Measurements from ENCODE around the gene USP31. TPM values are rescaled to one million over a fixed set of nuclear protein-coding genes. Genes with fewer than 3 reads are reported as not detected.

Gene USP31
- total RNA-seq, 1 donor from 2014 or later = 7.0 TPM

DNA sequence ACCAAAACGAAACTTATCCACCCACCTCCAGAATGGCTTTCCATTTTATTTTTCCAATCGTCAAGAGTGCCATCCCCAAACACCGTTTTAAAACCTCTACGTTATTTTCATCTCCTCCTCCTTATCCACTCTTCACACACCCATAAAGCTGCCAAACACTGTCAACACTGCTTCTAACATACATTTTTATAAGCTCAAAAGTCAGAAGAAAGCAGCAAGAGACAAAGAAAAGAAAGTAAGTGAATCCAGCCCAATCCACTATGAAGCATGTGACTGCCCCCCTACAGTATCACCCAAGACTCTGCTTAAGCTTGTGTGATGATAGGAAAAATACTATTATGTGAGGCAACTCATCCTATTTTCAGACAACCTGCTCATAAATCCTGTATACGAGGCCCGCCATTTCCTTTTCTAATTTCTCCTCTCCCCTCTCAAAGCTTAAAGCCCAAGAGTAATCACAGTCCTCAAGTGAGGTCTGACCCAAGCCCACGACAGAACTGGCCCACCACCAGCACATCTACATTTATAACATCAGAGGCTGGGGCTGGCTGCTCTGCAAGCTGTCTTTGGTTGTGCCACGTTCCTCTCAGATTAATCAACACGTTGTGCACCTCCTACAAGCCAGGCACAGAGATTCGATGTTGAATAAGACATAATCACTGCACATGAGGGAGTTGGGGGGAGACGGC, 16.3 kb downstream of the USP31 start:
- intact Hi-C loops (cut with micrococcal nuclease) = no loop called here

DNA sequence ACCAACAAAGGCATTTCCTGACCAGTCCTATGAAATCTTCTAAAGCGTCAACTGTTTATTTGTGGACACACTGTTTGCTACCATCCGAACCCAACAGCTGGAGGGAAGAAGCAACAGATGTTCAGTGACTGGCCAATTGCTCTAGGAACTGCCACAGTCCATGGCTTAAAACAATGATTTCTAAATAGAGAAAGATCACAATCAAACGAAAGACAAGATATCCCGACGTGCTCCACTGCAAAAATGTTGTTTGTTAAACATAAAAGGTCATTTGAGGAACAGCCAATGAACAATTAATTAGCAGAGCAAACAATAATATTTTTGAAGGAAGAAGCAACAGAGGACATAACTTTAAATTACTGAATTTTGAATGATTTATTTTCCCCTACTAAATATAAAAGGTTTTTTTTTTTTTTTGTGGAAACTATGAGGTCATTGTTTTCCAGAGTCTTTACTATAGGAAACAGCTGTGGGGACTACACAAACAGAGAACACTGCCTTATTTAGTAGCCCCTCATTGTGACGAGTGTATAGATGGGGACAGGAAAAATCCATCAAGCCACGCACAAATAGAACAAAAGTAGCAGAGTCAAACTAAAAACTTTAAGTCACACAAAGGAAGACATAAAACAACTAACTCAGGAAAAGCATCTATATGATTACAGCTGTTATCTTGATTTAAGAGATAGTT, 17.2 kb downstream of the USP31 start:
- intact Hi-C loops (cut with micrococcal nuclease) = no loop called here

DNA sequence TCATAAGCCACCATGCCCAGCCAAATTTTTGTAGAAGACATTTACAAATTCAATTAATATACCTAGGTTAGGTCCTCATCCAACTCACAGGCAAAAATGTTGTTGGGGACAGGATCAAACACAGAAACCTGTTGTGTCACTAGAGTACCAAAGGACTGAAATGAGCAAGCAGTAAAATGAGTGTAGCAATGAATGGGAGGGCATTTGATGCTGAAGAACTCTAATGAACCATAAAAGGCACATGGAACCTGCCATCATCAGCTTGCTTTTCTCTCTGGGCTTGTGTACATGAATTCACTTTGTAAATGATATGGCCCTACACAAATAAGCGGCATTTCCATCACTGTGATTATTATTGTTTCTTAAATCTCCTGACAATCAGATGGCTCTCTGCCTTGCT, 17.8 kb downstream of the USP31 start:
- intact Hi-C loops (cut with micrococcal nuclease) = no loop called here

DNA sequence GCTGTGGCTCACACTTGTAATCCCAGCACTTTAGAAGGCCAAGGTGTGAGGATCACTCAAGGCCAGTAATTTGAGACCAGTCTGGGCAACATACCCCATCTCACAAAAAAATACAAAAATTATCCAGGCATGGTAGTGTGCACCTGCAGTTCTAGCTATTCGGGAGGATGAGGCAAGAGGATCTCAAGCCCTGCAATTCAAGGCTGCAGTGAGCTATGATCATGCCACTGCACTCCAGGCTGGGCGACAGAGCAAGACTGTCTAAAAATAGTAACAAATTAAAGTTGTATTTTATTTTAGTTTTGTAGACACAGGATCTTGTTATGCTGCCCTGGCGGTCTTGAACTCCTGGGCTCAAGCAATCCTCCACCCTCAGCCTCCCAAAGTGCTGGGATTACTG, 18.2 kb downstream of the USP31 start:
- intact Hi-C loops (cut with micrococcal nuclease) = no loop called here

DNA sequence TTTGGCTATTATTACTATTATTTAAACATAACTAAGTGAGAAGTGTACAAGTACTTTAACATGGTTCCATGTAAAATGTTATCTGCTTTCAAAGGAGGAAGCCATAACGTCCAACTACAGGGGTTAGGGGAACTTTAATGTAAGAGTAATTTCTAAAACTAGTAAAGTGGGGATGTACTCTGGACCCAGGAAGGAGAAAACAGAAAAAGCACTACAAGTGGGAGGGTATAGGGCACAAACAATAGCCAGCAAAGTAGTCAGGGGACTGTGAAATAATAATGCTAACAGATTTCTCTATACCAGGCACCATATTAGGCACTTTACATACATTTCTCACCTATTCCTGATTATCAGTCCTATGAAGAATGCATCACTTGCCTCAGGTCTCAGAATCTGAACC, 19.6 kb downstream of the USP31 start:
- intact Hi-C loops (cut with micrococcal nuclease) = no loop called here

DNA sequence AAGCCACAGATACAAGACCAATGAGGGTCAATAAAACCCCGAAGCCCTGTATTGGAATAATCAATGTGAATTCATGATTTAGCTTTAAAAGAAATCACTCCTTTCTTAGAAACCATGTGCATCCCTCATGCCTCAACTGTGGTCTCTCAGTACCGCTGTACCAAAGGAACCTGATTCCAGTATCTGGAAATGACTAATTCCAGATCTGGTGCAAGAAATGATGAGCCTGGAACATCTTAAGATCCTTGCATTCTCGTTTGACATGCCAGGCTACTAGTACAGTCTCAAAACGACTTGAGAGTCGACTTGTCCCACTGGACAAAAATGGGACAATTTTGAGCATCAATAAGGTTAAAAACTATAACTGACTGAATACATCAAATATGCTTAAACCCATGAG, 21.2 kb downstream of the USP31 start:
- intact Hi-C loops (cut with micrococcal nuclease) = no loop called here

DNA sequence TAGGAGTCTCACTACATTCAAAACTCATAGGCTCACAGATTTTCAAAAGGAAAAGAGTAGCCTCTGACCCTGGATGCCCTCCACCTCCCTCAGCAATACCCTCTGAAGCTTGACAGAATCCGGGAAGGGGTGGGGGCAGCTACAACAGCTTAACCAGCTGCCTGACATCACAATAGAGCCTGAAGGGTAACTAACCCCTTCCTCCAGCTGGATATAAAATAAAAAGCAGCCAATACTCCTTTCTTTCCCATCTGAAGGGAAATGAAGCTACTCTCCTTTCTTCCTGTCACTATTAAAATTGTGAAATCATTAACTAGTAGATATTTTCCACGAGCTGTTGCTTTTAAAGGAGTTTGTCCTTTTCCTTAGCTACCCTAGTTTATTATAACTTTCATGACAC, 24.0 kb downstream of the USP31 start:
- intact Hi-C loops (cut with micrococcal nuclease) = no loop called here

DNA sequence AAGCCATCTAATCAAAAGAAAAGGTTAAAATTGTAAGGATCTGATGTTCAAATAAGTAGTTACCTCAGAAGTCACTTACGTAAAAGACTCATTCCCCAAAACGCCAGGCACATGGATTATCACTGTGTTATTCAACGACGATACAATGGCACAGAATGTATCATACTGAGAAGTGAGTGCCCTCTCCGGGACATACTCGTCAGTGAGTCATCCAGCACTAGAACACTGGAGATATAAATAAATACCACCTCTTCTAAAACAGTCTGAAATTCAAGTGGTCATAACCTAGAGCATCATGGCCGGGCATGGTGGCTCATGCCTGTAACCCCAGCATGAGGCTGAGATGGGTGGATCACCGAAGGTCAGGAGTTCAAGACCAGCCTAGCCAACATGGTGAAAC, 24.9 kb downstream of the USP31 start:
- intact Hi-C loops (cut with micrococcal nuclease) = no loop called here

DNA sequence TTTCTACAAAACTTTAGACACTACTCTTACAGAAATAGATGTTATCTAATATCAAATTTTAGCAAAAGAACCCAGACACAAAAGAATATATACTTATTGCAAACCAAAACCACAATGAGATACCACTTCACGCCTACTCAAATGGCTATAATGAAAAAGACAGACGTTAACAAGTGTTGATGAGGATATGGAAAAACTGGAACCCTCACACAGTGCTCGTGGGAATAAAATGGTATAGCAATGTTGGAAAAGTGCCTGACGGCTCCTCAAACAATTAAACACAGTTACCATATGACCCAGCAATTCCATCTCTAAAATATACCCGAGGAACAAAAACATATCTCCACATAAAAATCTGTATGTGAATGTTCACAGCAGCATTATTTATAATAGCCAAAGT, 27.1 kb downstream of the USP31 start:
- intact Hi-C loops (cut with micrococcal nuclease) = no loop called here

DNA sequence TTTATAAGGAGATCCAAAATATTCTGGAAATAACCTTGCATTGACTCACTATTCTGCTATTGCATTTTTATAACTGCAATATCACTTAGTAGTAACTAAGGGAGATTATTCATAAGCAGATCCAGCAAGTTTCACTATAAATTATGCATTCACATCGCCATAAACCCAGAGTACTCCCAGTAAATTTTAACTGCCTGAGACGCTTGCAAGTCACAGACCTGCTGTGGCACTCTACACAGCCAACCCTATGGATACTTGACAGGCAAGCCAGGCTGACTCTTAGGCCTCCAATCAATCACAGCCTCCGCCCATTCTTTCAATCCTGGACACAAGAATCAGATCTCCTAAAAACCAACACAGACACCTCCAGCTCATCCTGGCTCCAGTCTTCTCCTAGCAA, 28.2 kb downstream of the USP31 start:
- intact Hi-C loops (cut with micrococcal nuclease) = no loop called here

DNA sequence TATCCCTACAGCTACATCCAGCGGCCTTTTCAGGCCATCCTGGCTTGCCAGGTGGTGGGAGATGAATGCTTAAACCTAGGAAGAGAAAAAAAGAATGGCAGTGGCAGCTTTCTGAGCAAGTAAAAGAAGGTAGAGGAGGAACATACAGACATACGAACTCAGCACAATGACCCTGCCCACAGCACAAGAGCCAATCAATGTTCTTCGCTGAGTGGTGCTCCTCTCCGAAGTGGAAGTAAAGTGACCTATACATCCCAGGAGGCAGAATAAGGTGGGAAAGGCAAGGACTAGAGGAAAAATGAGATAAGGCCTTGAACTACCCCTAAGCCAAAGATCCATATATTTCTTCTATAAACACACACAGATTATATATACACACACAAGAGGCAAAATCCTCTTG, 28.7 kb downstream of the USP31 start:
- intact Hi-C loops (cut with micrococcal nuclease) = no loop called here

DNA sequence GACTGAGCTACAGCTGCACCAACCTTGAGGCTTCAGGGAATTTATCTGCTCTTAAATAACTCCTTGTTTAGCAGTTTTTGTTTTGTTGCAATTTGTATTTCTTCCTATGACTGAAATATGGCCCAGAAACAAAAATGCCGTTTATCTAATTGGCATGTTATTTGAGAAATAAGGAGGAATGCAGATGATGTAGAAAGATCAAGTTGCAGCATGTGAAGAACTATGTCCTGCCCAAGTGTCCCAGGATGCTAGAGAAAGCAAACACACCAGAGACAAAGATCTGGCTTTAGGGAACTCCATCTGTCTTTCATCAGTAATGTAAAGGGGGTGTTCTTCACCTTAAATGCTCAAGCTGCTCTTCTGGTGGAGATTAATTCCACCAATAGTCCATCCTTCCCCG, 29.7 kb downstream of the USP31 start:
- intact Hi-C loops (cut with micrococcal nuclease) = no loop called here

DNA sequence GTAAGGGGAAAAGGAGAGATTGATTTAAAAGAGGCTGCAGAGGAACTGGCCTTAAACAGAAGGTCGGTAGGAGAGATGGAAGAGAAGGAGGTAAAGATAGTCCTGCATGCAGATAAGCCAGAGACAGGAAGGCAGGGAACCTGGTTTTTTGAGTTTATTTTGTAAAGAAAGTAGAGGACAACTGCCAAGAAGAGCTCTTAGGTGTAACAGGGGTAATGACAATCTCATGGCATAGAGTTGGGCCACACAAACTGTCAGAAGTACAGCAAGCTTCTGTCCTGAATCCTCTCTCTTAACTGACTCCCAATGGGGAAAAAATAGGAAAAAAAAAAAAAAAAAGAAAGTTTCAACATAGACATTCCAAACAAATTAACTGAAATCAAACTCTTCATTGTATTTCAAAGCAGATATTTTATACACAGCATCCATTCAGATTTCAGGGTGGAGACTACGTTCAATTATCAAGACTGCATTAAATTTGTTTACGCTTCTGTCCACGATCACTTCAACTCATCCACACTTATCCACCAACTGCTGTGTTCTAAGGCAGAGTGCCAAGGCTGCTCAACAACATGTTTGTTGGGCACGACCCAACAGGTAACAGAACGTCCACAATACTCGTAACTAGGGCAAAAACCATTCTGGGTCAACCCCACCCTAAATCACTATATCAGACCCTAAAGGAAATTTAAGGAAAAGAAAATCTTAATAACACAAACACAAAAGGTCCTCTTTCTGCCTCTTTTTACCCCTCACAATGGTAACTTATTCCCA, 34.9 kb downstream of the USP31 start:
- intact Hi-C loops (cut with micrococcal nuclease) = no loop called here

DNA sequence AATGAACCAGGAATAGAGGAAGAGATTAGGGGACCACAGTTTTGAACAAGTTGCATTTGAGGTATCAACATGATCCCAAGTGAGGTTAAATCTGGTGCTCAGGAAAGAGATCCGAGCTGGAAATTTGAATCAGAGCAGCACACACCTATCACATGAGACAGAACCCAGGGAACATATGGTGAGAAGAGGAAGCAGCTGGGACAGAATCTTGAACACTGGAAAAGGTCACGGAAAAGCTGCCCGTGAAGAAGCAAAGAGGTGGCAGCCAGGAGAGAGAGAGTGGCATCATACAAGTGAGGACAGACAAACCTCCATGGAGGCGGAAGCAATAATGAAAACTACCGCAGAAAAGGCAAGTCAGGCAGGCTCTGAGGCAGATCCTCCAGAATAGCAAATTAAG, 36.1 kb downstream of the USP31 start:
- intact Hi-C loops (cut with micrococcal nuclease) = no loop called here

DNA sequence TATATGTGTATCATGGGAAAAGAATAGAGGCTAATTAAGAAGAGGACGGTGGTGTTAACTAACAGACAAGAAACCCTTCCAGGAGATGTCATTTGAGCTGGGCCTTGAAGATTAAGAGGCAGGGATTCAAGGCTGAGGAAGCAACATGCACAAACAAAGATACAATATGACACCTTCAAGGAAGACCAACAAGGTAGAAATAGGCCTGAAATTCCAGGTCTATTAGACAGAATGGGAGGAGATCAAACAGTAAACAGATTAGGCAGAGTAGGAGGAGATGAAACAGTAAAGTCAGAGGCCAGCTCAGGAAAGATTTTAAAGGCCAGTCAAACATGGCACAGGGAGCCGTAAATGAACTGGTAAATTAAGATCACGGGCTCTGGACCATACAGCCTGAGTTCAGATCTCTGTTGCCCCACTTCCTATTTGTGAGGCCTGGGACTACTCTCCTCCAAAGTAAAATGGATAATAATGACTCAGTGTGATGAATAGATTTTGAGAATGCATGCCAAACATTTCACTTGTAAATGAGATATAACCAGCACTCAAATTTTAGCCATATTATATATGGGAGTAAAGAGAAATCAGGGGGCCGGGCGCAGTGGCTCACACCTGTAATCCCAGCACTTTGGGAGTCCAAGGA, 38.9 kb downstream of the USP31 start:
- intact Hi-C loops (cut with micrococcal nuclease) = no loop called here

DNA sequence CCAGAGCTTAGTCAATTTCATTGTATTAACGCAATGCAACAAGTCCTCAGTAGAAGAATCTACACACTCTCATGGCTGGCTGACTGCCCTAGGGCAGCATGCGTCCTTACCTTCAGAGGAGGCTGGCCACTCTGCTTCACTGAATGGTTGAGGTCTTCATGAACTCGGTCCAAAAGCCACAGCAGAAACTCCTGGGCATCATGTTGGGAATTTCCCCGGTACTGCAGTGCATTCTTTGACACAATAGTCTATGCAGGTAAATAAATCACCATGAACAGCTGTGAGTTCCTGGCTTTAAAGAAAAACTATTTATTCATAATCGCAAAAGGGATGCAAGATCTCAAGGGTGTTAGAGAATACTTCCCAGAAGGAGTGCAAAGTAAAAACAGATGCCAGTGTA, 41.3 kb downstream of the USP31 start:
- intact Hi-C loops (cut with micrococcal nuclease) = no loop called here

DNA sequence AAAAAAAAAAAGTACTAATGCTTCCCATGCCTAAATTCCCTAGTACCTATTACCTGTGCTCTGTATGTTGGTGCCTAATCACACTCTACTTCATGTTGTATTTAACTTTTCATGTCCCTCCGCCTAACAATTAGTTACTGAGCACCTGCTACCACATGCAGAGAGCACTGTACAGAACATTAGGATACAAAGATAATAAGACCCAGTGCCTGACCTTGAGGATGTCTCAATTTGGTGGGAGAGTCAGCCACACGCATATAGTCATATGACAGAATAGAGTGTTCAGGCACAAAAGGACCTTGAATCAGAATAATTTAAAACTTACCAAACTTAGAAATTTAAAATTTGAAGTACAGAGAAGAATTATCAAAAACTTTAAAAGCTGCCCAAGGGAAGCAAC, 42.1 kb downstream of the USP31 start:
- intact Hi-C loops (cut with micrococcal nuclease) = no loop called here

DNA sequence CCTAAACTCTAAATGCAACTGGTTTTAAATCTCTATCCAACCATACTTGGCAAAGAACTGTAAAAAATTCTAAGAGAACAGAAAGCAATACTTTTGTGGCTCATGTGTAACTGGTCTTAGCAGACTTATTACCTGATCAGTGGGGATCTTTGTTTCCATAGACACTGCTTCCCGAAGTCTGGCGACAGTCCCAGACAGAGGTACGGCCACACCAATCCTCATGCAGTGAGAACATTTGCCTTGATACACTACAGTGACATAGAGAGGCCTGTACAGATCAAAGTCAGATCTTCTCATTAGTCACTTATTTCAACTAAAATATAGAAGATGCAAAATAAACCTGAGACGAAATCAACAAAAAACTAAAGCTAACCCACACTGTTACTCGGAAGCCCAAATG, 43.9 kb downstream of the USP31 start:
- intact Hi-C loops (cut with micrococcal nuclease) = no loop called here

DNA sequence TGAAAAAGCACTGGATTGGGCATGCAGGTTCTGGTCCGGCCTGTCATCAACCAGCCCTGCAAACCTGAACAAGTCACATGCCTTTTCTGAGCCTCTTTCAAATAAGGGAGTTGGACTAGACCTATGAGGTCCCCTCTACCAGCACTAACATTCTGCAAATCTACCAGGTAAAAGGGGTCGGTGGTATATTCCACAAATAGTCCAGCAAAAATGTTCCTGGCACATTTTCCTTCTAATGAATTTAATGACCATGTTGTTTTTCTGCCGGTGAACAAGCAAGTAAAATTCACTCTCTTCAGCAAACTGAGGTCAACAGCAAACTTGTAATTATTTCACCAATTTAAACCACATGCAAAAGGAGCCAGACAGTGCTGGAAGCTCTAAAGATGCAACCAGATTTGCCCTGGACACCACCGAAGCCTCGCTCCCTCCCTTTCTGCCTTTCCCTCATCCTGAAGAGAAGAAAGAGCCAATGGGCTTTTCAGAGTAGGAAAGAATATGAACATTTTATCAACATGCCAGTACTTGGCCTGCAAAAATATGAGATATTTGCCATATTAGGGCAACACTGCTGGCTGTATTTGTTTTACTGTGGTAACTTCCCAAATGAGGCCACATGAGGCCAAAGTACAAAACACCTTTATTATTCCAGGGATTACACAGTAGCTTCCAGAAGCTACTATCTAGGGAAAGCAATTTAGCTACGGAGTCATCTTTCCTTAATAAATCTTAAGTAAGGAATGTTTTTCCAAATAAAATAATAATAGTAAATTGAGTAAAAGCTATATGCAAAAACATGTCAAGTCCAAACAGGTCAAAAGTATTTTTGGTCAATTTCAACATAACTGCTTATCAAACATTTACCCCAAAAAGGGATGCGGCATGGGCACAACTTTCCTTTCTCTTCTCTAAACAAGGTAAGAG, 45.0 kb downstream of the USP31 start:
- intact Hi-C loops (cut with micrococcal nuclease) = no loop called here

DNA sequence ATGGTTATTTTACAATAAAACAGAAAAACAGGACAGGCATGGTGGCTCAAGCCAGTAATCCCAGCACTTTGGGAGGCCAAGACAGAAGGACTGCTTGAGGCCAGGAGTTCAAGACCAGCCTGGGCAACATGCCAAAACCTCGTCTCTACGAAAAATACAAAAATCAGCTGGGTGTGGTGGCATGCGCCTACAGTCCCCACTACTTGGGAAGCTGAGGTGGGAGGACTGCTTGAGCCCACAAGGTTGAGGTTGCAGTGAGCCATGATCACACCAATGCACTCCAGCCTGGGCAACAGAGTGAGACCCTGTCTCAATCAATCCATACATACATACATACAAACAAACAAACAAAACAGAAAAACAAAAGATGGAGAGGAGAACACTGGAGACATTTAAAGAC, 45.6 kb downstream of the USP31 start:
- intact Hi-C loops (cut with micrococcal nuclease) = no loop called here

DNA sequence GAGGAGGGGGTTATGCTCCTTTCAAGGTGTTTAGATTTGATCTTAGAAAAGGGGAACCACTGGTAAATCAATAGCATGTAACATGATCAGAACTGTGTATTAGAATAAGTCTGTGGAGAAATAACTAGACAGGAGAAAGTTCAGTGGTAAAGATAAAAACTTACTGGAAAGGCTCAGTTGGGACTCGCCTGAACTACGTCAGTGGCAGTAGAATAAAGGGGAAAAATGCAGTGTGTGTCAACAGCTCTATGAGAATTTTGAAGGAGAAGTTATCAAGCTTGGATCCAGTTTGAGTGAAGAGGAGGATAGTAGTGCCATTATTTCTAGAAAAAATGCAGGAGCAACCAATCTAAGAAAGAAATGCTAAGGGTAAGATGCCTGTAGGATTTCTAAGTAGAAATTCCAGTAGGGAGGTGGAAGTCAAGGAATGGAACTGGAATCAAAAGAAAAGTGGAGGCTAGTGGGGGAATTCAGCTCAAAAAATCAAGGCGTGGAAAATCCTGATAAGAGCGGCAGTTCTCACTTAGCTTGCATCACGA, 48.2 kb downstream of the USP31 start:
- intact Hi-C loops (cut with micrococcal nuclease) = no loop called here
